Daoy (cell line): ENCODE data around the gene CSTPP1. TPM values are rescaled to one million over a fixed set of nuclear protein-coding genes. Genes with fewer than 3 reads are reported as not detected.
A peak's percentile ranks its signal among the peaks of the same experiment; 100 is the strongest.
"Not testable (repeated sequence)": the region's sequence is repeated elsewhere in the genome, so short reads cannot be mapped to it uniquely, and the experiment has no call there.

ENCODE experiments used
- DNase-seq: peaks from one replicate; pipeline ENCODE4 v3.0.0-alpha.2; 2015; ENCODE audit warnings: low read depth
- total RNA-seq: library from RNA; depleted of rRNA; stranded (reverse); fragments of >200 nt; shearing (Covaris generic); gene quantifications from 2 replicates; pipeline ENCODE4 v1.2.3, GENCODE V29; 2014

CSTPP1 gene
- total RNA-seq, 1 experiment from 2014 or later, result 16.1 TPM

DNA sequence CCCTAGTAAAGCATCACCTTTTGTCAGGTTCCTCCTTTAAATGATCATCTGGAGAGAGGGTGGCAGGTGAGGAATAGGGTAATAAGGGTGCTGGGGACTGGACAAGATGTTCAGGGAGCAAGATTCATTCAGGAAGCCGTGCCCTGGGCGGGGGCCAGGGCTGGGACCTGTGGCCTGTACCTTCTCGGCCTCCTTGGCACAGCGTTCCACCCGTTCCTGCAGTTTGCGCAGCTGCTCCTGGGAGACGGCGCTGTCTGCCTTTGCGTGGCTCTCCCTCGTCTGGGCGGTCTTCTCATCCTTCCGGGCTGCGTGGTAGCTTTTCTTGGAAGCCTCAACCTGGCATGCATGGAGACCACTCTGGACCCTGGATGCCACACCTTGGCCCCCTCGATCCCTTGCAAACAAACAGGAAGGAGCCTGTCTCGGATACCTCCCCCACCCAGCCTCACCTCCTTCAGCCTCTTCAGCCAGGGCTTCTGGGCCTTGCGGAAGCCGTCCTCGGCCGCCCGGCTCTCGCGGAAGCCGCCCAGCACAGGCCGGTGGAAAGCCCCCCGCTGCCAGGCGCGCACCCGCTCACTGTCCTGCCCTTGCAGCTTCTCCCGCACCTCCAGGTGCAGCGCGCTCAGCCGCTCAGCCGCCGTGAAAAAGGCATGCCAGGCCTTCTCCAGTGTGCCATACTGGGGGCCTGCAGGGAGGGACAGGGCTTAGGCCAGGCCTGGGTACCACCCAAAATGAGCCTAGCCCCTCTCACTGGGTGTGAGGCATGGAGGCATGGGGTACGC is 243.6 kb downstream of the CSTPP1 start:
- no peak for DNase-seq

DNA sequence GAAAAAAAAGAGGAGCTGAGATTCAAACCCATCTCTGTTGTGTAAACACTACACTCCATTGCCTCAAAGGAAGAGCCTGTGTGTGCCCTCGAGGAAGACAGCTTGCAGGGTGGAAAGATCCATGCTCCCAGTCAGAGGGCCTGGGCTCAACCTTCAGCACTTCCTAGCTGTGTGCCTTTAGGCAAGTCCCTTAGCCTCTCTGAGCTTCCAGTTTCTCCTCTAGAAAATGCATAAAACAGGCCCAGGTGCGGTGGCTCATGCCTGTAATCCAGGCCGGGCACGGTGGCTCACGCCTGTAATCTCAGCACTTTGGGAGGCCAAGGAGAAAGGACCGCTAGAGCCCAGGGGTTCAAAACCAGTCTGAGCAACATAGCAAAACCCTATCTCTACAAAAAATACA is 244.7 kb downstream of the CSTPP1 start:
- DNase-seq, result no peak

DNA sequence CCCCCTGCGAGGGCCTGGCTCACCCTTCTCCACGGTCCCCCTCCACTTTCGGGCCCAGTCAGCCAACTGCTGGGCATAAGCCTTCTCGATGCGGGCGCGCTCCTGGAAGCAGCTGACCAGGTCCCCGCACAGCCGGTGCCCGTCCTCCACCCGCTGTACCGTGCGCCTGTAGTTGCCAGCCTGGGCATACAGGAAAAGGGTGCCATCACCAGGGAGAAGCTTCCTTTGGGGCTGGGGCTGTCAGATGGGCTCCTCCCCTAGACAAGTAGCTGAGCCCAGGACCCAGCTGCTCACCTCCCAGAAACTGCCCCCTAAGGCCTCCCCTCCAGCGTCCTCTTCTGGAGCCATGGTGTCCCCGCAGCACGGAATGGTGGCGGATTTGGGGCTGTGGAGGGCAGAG is 245.8 kb downstream of the CSTPP1 start:
- no peak for DNase-seq

DNA sequence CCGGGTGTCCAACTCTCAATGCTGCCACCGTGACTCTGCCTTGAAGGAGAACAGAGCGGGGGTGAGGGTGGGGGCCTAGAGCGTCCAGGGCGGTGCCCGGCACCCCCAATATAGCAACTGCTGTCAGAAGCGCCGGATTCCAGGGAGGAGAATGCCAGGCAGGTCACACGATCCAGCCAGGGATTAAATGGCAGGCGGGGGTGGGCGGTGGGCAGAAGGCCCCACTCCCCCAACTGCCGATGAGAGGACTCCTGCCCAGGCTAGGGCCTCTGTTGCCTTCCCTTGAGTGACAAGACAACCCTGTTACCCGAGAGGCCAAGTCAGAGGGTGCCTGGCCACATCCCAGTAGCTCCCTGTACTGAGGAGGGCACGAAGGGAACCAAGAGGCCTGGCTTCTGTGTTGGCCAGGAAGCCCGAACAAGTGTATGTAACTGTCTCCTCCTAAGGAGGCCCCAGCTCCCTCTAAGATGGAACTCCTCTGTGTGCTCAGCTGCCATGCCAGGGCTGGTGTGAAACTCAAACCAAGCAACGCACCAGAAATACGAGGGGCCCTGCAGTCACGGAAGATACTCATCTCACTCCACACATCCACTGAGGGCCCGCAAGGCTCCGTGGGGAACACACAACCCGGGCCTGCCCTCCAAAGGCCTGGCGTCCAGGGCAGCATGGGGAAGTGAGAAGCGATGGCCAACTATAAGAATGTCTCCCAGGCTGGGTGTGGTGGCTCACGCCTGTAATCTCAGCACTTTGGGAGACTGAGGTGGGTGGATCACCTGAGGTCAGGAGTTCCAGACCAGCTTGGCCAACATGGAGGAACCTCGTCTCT is 246.7 kb downstream of the CSTPP1 start:
- DNase-seq, result no peak

DNA sequence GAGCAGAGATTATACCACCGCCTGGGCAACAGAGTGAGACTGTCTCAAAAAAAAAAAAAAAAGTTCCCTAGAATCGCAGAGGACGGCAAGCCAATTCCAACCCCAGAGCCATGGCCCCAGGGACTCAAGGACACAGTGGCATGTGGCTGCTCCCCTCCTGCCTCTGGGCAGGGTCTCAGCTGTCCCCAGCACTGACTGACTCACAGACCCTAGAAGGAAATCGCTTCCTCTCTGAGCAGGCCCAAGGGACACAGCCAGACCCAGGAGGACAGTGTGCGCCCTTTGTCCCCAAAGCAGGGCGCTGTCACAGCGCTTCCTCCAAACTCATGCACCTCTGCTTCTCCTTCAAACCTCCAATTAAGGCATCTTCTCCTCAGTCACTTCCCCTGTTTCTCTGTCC is 247.4 kb downstream of the CSTPP1 start:
- no peak for DNase-seq

DNA sequence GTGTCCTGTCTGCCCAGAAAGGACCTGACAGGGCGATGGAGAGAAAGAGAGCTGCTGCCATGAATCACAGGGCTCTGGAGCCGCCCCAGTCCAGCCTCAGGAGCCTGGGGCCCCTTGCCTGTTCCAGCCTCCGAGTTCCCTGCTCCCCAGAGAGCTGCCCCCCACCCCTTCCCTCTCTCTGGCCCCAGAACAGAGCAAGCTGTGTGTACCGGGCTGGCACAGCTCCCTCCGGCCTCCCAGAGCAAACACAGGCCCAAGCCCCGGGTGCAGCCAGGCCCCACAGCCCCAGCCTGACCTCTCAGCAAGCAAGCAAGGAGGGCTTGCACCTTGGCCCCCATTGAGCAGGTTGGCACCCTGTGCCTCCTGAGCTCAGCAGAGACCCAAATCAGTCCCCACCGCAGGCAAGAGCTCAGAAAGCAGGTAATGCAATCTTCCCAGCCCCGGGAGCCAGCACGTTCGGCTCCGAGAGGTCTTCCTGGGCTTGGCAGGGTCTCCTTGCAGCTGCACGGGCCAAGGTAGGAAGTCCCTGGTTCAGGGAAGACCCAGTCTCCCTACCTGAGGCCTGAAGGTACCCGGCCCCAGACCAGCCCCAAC is 248.2 kb downstream of the CSTPP1 start:
- no peak for DNase-seq

DNA sequence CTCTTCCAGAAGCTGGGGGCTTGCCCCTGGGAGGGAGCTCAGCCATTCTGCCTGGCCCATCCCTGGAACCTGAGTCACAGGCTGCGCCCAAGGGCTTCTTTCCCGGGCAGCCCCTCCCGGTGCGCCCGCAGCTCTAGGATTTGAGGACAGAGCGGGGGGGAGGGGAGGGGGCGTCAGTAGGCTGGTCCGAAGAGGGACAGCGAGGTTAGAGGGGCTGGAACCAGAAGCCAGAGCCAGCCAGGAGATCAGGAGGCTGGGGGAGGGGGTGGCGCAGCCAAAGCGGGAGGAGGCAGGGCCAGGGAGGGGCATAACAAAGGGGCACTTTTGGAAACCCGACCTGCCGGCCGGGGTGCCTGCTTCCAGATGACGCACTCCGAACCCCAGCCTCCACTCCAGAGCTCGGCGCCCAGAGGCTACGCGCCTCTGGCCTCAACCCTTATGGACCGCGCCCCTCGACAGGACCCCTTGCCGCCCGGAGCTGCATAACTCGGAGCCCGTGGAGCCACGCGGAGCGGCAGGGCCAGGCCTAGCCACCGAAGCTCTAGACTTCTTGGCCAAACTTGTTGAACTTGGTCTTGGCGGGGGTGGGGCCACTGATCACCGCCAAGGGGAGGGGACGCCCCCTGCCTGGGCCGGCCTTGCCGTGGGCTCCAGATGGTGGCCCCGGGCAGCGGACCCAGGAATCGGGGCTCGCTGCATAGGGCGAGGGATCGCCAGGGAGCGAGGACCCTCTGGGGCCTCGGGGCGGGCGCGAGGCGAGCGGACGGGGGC is 248.9 kb downstream of the CSTPP1 start:
- DNase-seq, result peak; percentile 57

DNA sequence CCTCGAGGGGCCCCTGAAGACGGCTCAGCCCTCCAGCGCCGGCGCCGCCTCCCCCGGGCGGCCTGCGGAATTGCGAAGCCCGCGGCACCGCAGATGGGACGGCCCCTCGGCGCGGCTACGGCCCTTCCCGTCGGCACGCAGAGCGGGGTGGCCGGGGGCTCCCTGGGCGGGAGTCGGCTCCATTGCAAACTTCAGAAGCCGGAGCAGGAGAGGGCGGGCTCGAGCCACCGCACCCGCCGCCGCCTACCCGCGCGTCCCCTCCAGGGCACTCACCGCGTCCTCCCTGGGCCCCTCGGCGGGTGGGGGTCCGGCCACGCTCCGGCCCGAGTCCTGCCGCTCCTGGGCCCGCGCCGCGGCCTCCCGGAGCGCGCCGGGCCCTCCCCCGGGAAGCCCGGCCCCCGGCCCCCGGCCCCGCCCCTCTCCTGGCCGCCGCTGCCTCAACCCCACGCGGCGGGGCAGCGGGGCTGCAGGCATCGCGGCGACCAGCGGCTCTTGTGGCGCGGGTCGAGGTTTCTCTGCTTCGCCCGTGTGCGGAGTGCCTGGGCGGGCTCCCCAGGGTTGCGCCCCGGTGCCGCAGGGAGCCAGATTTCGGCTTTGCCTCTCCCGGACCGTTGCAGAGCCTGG is 249.6 kb downstream of the CSTPP1 start, which contains the start of gene PACSIN3:
Gene PACSIN3 (minus strand): TSS at position 359 of the 624 bp plus-strand sequence. CDS start 3,707 bp downstream, outside the sequence.
- DNase-seq, result peak; percentile 66

DNA sequence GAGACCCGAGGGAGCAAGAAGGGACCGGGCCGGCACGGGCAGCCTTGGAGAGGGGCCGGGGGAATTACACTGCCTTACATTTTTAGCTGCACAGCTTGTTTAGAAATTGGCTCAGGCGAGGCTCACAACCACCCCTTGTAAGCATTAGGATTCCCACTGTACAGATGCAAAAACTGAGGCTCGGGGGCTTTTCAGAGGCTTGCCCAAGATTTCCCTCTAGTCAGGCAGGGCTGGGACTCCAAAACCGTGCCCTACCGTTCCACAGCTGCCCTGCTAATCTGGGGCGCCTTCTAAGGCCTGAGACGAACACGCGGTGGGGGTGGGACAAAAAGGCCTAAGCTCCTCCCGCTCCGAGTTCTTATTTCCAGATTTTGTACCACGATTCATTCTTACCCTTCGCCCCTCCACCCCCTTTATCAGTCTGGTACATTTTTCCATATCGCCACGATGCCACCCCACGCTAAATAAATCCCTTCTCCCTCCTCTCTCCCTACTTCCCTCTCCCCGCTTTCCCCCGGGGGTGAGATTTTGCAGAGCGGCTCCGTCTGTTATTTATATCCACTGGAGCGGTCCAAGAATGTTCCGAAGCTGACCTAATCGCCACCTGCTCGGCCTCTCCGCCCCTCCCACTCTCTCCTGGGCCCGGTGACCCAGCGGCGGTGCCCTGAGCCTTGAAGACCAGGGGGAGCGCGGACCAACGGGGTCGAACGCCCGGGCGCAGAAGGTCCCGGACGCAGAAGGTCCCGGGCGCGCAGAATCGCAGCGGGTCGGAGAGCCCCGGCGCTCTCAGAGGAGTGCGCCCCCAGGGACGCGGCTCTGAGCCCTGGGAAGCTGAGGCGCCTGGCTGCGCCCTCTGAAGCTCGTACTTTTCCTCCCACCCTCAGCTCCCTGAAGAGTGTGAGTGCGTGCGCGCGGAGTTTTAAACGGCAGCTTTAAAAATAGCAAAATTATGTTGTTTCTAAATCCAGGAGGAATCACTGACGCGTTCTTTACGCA is 250.4 kb downstream of the CSTPP1 start:
- DNase-seq, result peak; percentile 69

DNA sequence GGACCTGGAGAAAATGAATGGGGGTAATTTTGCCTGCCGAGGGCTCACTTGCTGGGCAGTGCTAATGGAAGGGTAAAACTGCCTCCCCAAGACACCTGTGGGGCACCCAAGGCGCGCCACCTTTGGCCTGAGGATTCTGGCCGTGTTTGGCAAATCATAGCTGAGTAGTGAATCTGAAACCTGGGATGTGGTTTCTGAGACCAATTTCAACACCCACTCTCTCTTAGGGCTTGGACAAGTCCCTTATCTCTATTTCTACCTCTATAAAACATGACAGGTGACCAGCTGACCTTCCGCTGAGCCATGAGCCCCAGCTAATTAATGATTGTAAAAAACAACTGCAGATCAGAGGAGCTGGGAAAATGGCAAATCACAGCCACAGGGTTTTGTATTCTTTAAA is 251.2 kb downstream of the CSTPP1 start:
- DNase-seq, result no peak

DNA sequence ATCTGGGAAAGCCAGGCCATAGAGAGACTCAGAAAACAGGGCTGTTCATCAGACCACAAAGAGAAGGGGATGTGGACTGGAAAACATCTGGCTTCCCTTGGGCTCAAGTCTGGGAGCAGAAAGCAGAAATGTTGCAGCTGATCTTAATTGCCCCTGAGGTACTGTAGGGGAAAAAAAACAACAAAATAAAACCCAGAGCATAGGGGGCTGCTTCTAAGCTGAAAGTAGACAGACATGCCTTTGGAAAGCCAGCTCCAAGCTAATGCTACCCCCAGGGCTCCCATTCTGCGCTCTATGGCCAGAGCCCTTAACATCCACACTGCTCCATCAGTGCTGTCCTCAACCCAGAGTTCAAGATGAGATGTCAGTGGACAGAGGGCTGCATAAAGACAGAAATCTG is 251.7 kb downstream of the CSTPP1 start:
- no peak for DNase-seq

DNA sequence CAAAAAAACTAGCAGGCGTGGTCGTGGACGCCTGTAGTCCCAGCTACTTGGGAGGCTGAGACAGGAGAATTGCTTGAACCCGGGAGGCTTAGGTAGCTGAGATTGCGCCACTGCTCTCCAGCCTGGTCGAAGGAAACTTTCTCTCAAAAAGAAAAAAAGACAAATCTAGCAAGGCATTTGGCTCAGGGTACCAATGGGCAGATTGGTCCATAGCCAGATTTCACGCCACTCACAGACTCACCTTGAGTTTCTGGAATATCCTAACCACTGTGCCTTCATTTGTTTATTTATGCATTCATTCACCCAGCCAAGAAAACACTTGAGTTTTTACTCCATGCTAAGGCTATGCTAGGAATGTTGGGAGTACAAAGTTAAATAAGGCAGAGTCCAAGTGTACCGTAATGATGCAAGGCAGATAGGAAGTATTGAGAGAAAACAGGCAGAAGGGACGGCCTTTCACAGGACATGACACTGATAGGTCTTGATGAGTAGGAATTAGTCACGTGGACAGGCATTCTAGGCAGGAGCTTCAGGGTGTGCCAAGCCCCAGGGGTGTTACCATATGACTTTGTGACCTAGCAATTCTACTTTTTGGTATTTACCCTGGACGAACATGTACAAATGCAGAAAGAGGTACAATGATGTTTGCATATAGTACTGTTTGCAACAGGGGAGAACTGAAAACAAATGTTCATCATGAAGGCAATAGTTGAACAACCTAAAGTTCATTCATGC is 252.7 kb downstream of the CSTPP1 start:
- DNase-seq, result peak; percentile 74

DNA sequence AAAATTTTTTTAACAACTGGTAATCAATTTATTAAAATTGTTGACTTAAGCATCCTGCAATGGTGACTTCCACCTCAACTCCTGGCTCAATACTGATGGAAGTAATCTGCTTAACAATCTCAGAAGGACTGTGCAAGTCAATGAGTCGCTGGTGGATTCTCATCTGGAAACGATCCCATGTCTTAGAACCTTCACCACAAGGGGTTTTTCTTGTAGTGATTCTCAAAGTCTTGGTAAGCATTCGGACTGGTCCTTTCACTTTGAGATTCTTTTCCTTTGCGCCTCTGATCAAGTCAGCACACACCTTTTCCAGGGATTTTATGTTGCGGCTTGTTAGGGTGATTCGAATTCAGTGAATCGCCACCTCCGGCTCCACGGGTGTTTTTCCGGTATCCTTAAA is 254.6 kb downstream of the CSTPP1 start:
- not testable (repeated sequence) for DNase-seq

DNA sequence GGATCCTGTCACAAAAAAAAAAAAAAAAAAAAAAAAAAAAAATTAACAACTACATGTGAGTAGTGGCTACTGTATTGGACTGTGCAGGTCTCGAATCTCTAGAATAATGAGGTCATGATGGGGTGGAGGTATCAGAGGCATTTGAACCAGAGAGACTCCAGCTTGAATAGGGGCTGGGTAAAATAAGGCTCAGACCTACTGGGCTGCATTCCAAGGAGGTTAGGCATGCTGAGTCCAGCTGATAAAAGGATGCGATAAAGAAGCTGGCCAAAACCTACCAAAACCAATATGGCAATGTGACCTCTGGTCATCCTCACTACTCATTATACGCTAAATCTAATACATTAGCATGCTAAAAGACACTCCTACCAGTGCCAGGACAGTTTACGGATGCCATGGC is 255.6 kb downstream of the CSTPP1 start:
- no peak for DNase-seq

DNA sequence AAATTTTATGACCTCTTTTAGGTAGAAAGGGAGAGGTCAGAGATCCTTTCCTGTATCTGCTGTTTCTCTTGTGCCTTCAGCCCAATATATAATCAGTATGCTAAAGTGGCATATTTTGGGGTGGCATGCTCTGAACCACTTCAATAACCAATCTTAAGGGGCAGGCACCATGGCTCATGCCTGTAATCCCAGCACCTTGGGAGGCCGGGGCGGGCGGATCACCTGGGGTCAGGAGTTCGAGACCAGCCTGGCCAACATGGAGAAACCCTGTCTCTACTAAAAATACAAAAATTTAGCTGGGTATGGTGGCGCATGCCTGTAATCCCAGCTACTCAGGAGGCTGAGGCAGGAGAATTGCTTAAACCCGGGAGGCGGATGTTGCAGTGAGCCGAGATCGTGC is 261.6 kb downstream of the CSTPP1 start:
- not testable (repeated sequence) for DNase-seq

DNA sequence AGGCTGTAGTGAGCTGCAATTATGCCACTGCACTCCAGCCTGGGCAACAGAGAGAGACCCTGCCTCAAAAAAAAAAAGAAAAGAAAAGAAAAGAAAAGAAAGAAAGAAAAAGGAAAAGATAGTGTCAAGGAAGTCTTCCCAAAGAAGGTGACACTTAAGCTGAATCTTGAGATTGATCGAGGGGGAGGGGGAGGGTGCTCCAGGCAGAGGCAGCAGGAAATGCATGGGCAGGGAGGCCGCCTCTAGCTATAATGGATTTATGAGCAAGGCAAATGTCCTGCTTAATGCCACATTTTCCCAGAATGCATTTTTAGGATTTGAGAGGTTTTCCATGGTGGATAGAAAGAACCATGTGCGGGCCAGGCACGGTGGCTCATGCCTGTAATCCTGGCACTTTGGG is 264.5 kb downstream of the CSTPP1 start:
- DNase-seq, result no peak

DNA sequence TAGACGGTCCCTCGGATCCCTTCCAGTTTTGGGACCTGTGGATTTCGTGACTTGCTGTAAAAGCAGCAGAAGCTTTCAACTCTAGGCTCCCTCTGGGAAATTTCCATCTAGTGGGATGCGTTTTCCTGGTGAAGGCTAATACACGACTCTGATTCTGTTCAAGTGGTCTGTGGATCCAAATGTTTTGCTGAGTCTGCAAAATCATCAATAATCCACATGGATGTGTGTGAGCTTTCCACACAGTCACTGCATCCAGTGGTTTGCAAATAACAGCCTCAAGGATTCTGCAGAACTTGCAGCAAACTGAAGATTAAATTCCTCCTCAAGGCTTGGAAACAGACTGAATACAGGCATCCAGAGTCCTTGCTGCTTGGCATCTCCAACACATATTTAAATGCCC is 266.0 kb downstream of the CSTPP1 start:
- DNase-seq, result no peak

DNA sequence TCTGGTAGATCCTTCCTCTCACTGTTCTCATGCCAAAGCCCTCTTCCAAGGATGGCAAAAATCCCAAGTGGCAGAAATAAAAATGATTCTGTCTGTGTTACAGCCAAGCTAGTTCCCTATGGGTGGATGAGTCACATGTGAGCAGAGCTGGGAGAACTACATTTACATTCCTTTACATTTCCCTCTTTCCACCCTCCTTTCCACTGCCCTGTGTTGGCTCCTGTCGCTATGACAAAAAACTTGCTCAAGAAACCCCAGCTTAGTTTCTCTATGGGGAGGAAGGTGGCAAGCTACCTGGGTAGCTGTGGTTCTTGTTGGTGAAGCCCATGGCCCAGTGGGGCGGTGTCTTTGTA is 268.1 kb downstream of the CSTPP1 start:
- DNase-seq, result peak; percentile 65

DNA sequence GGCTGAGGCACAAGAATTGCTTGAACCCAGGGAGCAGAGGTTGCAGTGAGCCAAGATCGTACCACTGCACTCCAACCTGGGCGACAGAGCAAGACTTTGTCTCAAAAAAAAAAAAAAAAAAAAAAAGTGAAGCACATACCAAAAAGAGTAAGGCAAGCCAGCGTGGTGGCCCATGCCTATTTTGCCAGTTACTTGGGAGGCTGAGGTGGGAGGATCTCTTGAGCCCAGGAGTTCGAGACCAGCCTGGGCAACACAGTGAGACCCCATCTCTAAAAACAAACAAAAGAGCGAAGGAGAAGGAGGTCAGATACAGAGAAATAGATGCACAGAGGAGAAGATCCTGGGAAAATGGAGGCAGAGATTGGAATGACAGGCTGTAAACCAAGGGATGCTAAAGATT is 270.0 kb downstream of the CSTPP1 start:
- not testable (repeated sequence) for DNase-seq
